Stimulated activated CD4-positive, alpha-beta T cell treated with anti-CD3 and anti-CD28 coated beads, Interleukin-12 subunit alpha, Interleukin-12 subunit beta, amount 100 ng/mL, for 4 hours (primary cell): ENCODE measurements around the gene SNTB2.
"Not testable (repeated sequence)": the region's sequence is repeated elsewhere in the genome, so short reads cannot be mapped to it uniquely, and the experiment has no call there.

ENCODE experiments used
- DNase-seq: peaks from one replicate; pipeline ENCODE4 v3.0.0-alpha.2; 2020

Gene SNTB2

GRCh38 chr16:69186642-69187445, at the start of gene SNTB2:
TSS of gene SNTB2 (plus strand) at chr16:69187164. CDS start at chr16:69187167, 3 bp downstream.
- peak; percentile 79 for DNase-seq

- DNase-seq, result no peak
Measured at GRCh38 chr16:69138608-69139007, 48.4 kb upstream of the SNTB2 start.

- not testable (repeated sequence) for DNase-seq
Measured at GRCh38 chr16:69139464-69139863, 47.5 kb upstream of the SNTB2 start.

GRCh38 chr16:69141014-69141413, 46.0 kb upstream of the SNTB2 start:
- DNase-seq, result no peak

GRCh38 chr16:69141936-69142335, 45.0 kb upstream of the SNTB2 start:
- DNase-seq, result no peak

GRCh38 chr16:69143116-69143515, 43.8 kb upstream of the SNTB2 start:
- no peak for DNase-seq

- DNase-seq, result no peak
Measured at GRCh38 chr16:69145658-69146057, 41.3 kb upstream of the SNTB2 start.

- DNase-seq, result not testable (repeated sequence)
Measured at GRCh38 chr16:69149621-69150020, 37.3 kb upstream of the SNTB2 start.

GRCh38 chr16:69150146-69150865, 36.7 kb upstream of the SNTB2 start:
- peak; percentile 12 for DNase-seq

- no peak for DNase-seq
Measured at GRCh38 chr16:69157196-69157595, 29.8 kb upstream of the SNTB2 start.

GRCh38 chr16:69160192-69160591, 26.8 kb upstream of the SNTB2 start:
- no peak for DNase-seq

GRCh38 chr16:69165584-69165983, 21.4 kb upstream of the SNTB2 start:
- no peak for DNase-seq

- peak; percentile 67 for DNase-seq
Measured at GRCh38 chr16:69166221-69166833, 20.6 kb upstream of the SNTB2 start.

- no peak for DNase-seq
Measured at GRCh38 chr16:69166946-69167930, 19.7 kb upstream of the SNTB2 start.

GRCh38 chr16:69169051-69169450, 17.9 kb upstream of the SNTB2 start:
- DNase-seq, result no peak

GRCh38 chr16:69169607-69170352, 17.2 kb upstream of the SNTB2 start:
- DNase-seq, result no peak

- no peak for DNase-seq
Measured at GRCh38 chr16:69171325-69172084, 15.5 kb upstream of the SNTB2 start.

GRCh38 chr16:69176033-69176800, 10.7 kb upstream of the SNTB2 start:
- DNase-seq, result no peak

GRCh38 chr16:69179328-69180010, 7.5 kb upstream of the SNTB2 start:
- no peak for DNase-seq

GRCh38 chr16:69180011-69180338, 7.0 kb upstream of the SNTB2 start:
- no peak for DNase-seq
